Lung (tissue), 12 donors: ENCODE results near the gene HBG1. TPM values are rescaled to one million over a fixed set of nuclear protein-coding genes. Genes with fewer than 3 reads are reported as not detected.

Experiments used
- ATAC-seq: fragments of 200-7000 bp; cut with Tn5 transposase; one replicate; pipeline ENCODE4 v1.9.1; 2020; ENCODE audit warnings: moderate number of reproducible peaks; ENCODE audit not compliant: insufficient read depth, low FRiP score
- DNase-seq, 3 donors: peaks; one replicate each; pipeline ENCODE4 v3.0.0-alpha.2; 2013 to 2017
- H3K27ac ChIP-seq, 2 donors: one replicate each; pipeline ENCODE4 v1.5.1; 2013; ENCODE audit warnings: mild to moderate bottlenecking in 2 of 2, moderate library complexity in 2 of 2, control low read depth in 1 of 2, inconsistent platforms in 1 of 2, low read depth in 1 of 2, low read length in 1 of 2
- H3K27me3 ChIP-seq, 3 donors: one replicate each; pipeline ENCODE4 v1.5.1; 2013; ENCODE audit warnings: low read length in 2 of 3; ENCODE audit not compliant: control insufficient read depth in 3 of 3, insufficient read depth in 3 of 3
- H3K36me3 ChIP-seq, 4 donors: one replicate each; pipeline ENCODE4 v1.5.1; 2013; ENCODE audit warnings: low read length in 4 of 4, mild to moderate bottlenecking in 1 of 4, moderate library complexity in 1 of 4; ENCODE audit not compliant: control insufficient read depth in 4 of 4, insufficient read depth in 4 of 4
- H3K4me1 ChIP-seq, 5 donors: one replicate each; pipeline ENCODE4 v1.5.1; 2013; ENCODE audit warnings: low read length in 5 of 5, mild to moderate bottlenecking in 2 of 5, moderate library complexity in 1 of 5; ENCODE audit not compliant: control insufficient read depth in 5 of 5, insufficient read depth in 5 of 5
- H3K4me3 ChIP-seq: one replicate; pipeline ENCODE4 v1.5.1; 2013; ENCODE audit warnings: mild to moderate bottlenecking, control low read depth, moderate library complexity
- H3K9ac ChIP-seq, 2 donors: one replicate each; pipeline ENCODE4 v1.5.1; 2013; ENCODE audit warnings: low read length in 2 of 2, control low read depth in 1 of 2; ENCODE audit not compliant: insufficient read depth in 1 of 2
- H3K9me3 ChIP-seq, 4 donors: one replicate each; pipeline ENCODE4 v1.5.1; 2013; ENCODE audit warnings: low read length in 3 of 4, mild to moderate bottlenecking in 1 of 4, moderate library complexity in 1 of 4; ENCODE audit not compliant: control insufficient read depth in 4 of 4, insufficient read depth in 3 of 4
- WGBS, 2 donors: extraction: QIAGEN DNeasy Blood & Tissue Kit; methylation state at CpG; one replicate each; pipeline ENCODE4 v1.1.7; 2013; 5-methylcytosine and 5-hydroxymethylcytosine counted together
- polyA plus RNA-seq, 2 donors: library from polyadenylated mRNA; stranded (reverse); fragments of 200-250 nt; gene quantifications; one replicate each; pipeline ENCODE4 v1.2.1, GENCODE V29; 2013
- total RNA-seq, 2 donors: library from RNA; depleted of rRNA in 1 of 2; stranded (reverse); fragments of >200 nt in 1 of 2; gene quantifications; one replicate each; pipeline ENCODE4 v1.2.1, GENCODE V29; 2014 to 2021
- TF ChIP-seq, protein P1 (sequence below): IDR thresholded peaks from 2 replicates; pipeline ENCODE4 v1.5.1; 2012; ENCODE audit warnings: mild to moderate bottlenecking; ENCODE audit errors: control extremely low read depth, extremely low read depth
- donor health status: control.
- donor health status: control.
- donor health status: Bipolar disorder and iron deficiency.
- donor health status: healthy.
- donor health status: DM: yes; HTN: yes; CAD: no.

Gene HBG1
- total and polyA plus RNA-seq, 4 donors, result 0.56 to 60.9 (median 1.6) TPM; not detected in 1

DNA sequence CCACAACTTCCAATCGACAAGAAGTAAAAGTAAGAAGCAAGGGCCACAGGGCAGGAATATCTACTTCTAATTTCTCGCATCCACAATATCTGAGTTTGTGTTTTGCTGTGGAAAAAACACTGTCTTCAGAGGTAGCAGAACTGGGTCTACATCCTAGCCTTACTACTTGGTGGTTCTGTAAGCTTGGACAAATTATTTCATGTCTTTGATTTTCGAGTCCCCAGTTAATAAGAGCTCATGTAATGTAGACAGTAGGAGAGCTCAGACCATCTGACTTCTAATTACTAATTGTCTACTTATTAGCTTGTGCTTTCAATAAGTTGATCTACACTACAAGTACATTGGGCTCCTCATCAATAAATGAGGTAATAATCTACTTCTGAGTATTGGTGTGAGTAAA is 33.4 kb upstream of the HBG1 start:
- H3K9ac ChIP-seq, result no peak overlapping the region
- no peak for ATAC-seq

DNA sequence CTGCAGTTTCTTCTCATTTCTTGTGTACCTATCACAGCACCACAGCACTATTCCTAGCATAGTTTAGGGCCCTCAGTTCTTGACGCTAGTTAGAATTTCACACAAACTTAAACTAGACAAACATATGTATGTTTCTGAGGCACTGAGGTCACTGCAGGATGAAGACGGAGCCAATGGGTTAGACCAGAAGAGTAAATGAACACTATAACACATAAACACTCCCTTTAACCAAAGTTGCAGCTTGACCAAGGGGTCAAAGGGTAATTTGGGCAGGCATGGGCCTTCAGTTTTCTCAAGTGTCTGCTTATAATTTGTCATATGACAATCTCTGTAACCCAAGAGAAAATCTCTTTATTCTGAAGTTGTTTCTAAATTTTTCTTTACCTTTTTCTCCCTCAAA is 33.0 kb upstream of the HBG1 start:
- WGBS, 2 donors, result 68 to 85% methylated on average over 2 of the region's 2 CpGs
- H3K4me1 ChIP-seq, result no peaks in the 10 kb centered on the region
- no peaks in the 10 kb centered on the region for H3K27me3 ChIP-seq
- ATAC-seq (no peak), DNase-seq (no peak)
- H3K9me3 ChIP-seq, result no peaks in the 10 kb centered on the region
- TF ChIP-seq, protein P1, sequence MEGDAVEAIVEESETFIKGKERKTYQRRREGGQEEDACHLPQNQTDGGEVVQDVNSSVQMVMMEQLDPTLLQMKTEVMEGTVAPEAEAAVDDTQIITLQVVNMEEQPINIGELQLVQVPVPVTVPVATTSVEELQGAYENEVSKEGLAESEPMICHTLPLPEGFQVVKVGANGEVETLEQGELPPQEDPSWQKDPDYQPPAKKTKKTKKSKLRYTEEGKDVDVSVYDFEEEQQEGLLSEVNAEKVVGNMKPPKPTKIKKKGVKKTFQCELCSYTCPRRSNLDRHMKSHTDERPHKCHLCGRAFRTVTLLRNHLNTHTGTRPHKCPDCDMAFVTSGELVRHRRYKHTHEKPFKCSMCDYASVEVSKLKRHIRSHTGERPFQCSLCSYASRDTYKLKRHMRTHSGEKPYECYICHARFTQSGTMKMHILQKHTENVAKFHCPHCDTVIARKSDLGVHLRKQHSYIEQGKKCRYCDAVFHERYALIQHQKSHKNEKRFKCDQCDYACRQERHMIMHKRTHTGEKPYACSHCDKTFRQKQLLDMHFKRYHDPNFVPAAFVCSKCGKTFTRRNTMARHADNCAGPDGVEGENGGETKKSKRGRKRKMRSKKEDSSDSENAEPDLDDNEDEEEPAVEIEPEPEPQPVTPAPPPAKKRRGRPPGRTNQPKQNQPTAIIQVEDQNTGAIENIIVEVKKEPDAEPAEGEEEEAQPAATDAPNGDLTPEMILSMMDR, result no peak
- H3K27ac ChIP-seq, result no peak overlapping the region
- H3K9ac ChIP-seq, result no peak overlapping the region
- no peak overlapping the region for H3K4me3 ChIP-seq
- H3K36me3 ChIP-seq, result no peaks in the 10 kb centered on the region

More for the DNA sequence above, 33.4 kb upstream of the HBG1 start:
- DNase-seq, result no peak
- H3K27me3 ChIP-seq, result no peaks in the 10 kb centered on the region
- no peaks in the 10 kb centered on the region for H3K9me3 ChIP-seq
- no peak overlapping the region for H3K27ac ChIP-seq
- no peaks in the 10 kb centered on the region for H3K4me1 ChIP-seq
- no peaks in the 10 kb centered on the region for H3K36me3 ChIP-seq
- TF ChIP-seq, protein P1, result no peak
- WGBS, 2 donors, result 80 to 89% methylated on average over 3 of the region's 3 CpGs
- H3K4me3 ChIP-seq, result no peak overlapping the region

DNA sequence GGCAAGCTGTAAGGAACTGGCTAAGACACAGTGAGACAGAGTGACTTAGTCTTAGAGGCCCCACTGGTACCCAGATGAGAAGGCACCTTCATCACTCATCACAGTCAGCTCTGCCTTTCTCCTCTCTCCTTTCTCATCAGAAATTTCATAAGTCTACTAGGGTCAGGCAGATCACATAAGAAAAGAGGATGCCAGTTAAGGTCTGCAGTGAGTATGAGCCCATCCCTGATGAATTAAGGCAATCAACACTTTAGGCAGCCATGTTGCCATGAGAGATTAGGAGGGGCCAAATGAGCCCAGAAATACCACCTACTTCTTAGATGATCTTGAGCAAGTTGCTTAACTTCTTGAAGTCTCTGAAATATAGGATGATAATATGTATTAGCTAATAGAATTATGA is 31.9 kb upstream of the HBG1 start:
- DNase-seq (no peak), ATAC-seq (no peak)
- Histone ChIP-seq H3K4me1 (no peaks in the 10 kb centered on the region), H3K27me3 (no peaks in the 10 kb centered on the region), H3K9ac (no peak overlapping the region), H3K27ac (no peak overlapping the region), H3K36me3 (no peaks in the 10 kb centered on the region), H3K9me3 (no peaks in the 10 kb centered on the region), H3K4me3 (no peak overlapping the region)
- TF ChIP-seq, protein P1, result no peak

DNA sequence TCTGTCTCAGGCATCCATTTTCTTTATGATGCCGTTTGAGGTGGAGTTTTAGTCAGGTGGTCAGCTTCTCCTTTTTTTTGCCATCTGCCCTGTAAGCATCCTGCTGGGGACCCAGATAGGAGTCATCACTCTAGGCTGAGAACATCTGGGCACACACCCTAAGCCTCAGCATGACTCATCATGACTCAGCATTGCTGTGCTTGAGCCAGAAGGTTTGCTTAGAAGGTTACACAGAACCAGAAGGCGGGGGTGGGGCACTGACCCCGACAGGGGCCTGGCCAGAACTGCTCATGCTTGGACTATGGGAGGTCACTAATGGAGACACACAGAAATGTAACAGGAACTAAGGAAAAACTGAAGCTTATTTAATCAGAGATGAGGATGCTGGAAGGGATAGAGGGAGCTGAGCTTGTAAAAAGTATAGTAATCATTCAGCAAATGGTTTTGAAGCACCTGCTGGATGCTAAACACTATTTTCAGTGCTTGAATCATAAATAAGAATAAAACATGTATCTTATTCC is 31.0 kb upstream of the HBG1 start:
- WGBS, 2 donors, result 31 to 46% methylated on average over 3 of the region's 3 CpGs
- peak; percentile 78 for ATAC-seq
- no peaks in the 10 kb centered on the region for H3K27me3 ChIP-seq
- no peaks in the 10 kb centered on the region for H3K36me3 ChIP-seq
- H3K4me3 ChIP-seq, result no peak overlapping the region
- H3K9me3 ChIP-seq, result no peaks in the 10 kb centered on the region
- TF ChIP-seq, protein P1, result no peak
- no peaks in the 10 kb centered on the region for H3K4me1 ChIP-seq
- no peak overlapping the region for H3K9ac ChIP-seq
- peak in 1 of 3 donors; percentile 28 for DNase-seq
- no peak overlapping the region for H3K27ac ChIP-seq
